K562 (cell line): ENCODE data around the gene PDE2A. TPM values are rescaled to one million over a fixed set of nuclear protein-coding genes. Genes with fewer than 3 reads are reported as not detected.

ENCODE experiments used
- ATAC-seq: fragments of 200-7000 bp; cut with Tn5 transposase; 3 replicates; pipeline ENCODE4 v1.9.1; 2020; ENCODE audit warnings: moderate library complexity
- BruUV-seq: library from RNA; stranded (reverse); fragments of 400-500 nt; replicated peaks from 2 replicates; lab custom pipeline; 2021; lab: Mats Ljungman, UMichigan
- CTCF ChIA-PET: fragments of 300-600 bp; formaldehyde crosslinking; extraction: SDS; loops from one replicate; lab custom pipeline; 2021; ENCODE audit warnings: low intra/inter-chr PET ratio; lab: Yijun Ruan, JAX
- POLR2A ChIA-PET: fragments of 300-600, 350-650 bp; sonication (Branson Sonifier 250); formaldehyde crosslinking; extraction: SDS; loops from one replicate; lab custom pipeline; 2021; ENCODE audit warnings: antibody characterized with exemption, inconsistent platforms; lab: Yijun Ruan, JAX
- DNase-seq, 4 experiments: peaks; one replicate each; pipeline versions ENCODE4 v3.0.0 to v3.0.0-alpha.2; 2011 to 2018; ENCODE audit warnings: low spot score in 3 of 4, mixed read lengths in 3 of 4; ENCODE audit errors: extremely low read depth in 1 of 4
- FAIRE-seq: peaks from 2 replicates; lab custom pipeline; 2011; peaks lifted over from hg19 to GRCh38; lab: Jason Lieb, UNC
- H2AFZ ChIP-seq: 2 replicates; pipeline ENCODE4 v1.6.0; 2011; ENCODE audit warnings: low read depth, low read length, control low read depth, inconsistent platforms
- H3K27ac ChIP-seq: fragments of 200-600 bp; 3 replicates; pipeline ENCODE4 v1.8.0; 2011; ENCODE audit warnings: low read depth, mild to moderate bottlenecking, control low read depth, inconsistent platforms, low read length, moderate library complexity, mixed read lengths; ENCODE audit errors: extremely low read depth
- H3K27me3 ChIP-seq, 2 experiments: fragments of 300-600 bp in 1 of 2; 2 replicates in 1 of 2; 3 replicates in 1 of 2; pipeline versions ENCODE4 v1.6.0 to v1.8.0; 2011; ENCODE audit warnings: inconsistent platforms in 2 of 2, low read length in 2 of 2, mild to moderate bottlenecking in 1 of 2, mixed read lengths in 1 of 2, moderate library complexity in 1 of 2; ENCODE audit not compliant: control insufficient read depth in 2 of 2, insufficient read depth in 2 of 2
- H3K36me3 ChIP-seq: fragments of 300-600 bp; 3 replicates; pipeline ENCODE4 v1.8.0; 2011; ENCODE audit warnings: mild to moderate bottlenecking, low read length, inconsistent platforms; ENCODE audit not compliant: control insufficient read depth, insufficient read depth
- H3K4me1 ChIP-seq, 2 experiments: fragments of 200-600 bp in 1 of 2; replicated peaks in 1 of 2; 2 replicates in 1 of 2; 3 replicates in 1 of 2; pipeline versions ENCODE4 v1.5.1 to v1.8.0; 2011; ENCODE audit warnings: inconsistent platforms in 2 of 2, low read length in 2 of 2, mild to moderate bottlenecking in 1 of 2, mixed read lengths in 1 of 2, moderate library complexity in 1 of 2; ENCODE audit not compliant: control insufficient read depth in 2 of 2, insufficient read depth in 2 of 2
- H3K4me2 ChIP-seq: 2 replicates; pipeline ENCODE4 v1.6.1; 2011; ENCODE audit warnings: low read length, control low read depth, inconsistent platforms, mixed read lengths; ENCODE audit not compliant: insufficient read depth
- H3K4me3 ChIP-seq: fragments of 200-600 bp; sonication (generic), shearing (Covaris generic); 2 replicates; pipeline ENCODE4 v1.5.1; 2016; ENCODE audit warnings: control low read depth, inconsistent platforms
- H3K79me2 ChIP-seq: fragments of 200-600 bp; 3 replicates; pipeline ENCODE4 v1.8.0; 2011; ENCODE audit warnings: low read length, inconsistent platforms; ENCODE audit not compliant: control insufficient read depth, insufficient read depth
- H3K9ac ChIP-seq, 2 experiments: 2 replicates each; pipeline versions ENCODE4 v1.6.0 to v1.6.1; 2011; ENCODE audit warnings: low read depth in 2 of 2, low read length in 2 of 2, control low read depth in 1 of 2, inconsistent platforms in 1 of 2, mild to moderate bottlenecking in 1 of 2, mixed read lengths in 1 of 2; ENCODE audit not compliant: insufficient read depth in 1 of 2
- H3K9me1 ChIP-seq: one replicate; pipeline ENCODE4 v1.6.0; 2011; ENCODE audit warnings: inconsistent platforms, mild to moderate bottlenecking, low read length, moderate library complexity; ENCODE audit not compliant: control insufficient read depth, insufficient read depth
- H3K9me3 ChIP-seq: replicated peaks from 2 replicates; pipeline ENCODE4 v1.5.1; 2011; ENCODE audit warnings: low read depth, low read length, inconsistent platforms; ENCODE audit not compliant: control insufficient read depth, insufficient read depth
- H4K20me1 ChIP-seq: replicated peaks from 2 replicates; pipeline ENCODE4 v1.6.1; 2011; ENCODE audit warnings: low read length, inconsistent platforms, mixed read lengths; ENCODE audit not compliant: control insufficient read depth, insufficient read depth
- CBX3 ChIP-seq, 2 experiments: IDR thresholded peaks; 1 replicate in 1 of 2; 2 replicates in 1 of 2; pipeline ENCODE4 v1.6.1; 2012; ENCODE audit warnings: inconsistent platforms in 2 of 2, low read length in 2 of 2, borderline replicate concordance in 1 of 2, control low read depth in 1 of 2
- MEF2A ChIP-seq: IDR thresholded peaks from 2 replicates; pipeline ENCODE4 v1.6.1; 2011; ENCODE audit warnings: low read depth, mild to moderate bottlenecking, low read length, moderate library complexity; ENCODE audit not compliant: control insufficient read depth
- MIER1 ChIP-seq: fragments of 450-650 bp; IDR thresholded peaks from 2 replicates; pipeline ENCODE4 v1.6.1; 2016; ENCODE audit warnings: antibody characterized with exemption, mild to moderate bottlenecking, low read depth
- TAL1 ChIP-seq: fragments of 450-650 bp; IDR thresholded peaks from 2 replicates; pipeline ENCODE4 v1.6.1; 2016; ENCODE audit warnings: mild to moderate bottlenecking
- TEAD1 ChIP-seq, 2 experiments: fragments of 450-650 bp in 1 of 2; sonication (generic) in 1 of 2; formaldehyde crosslinking; IDR thresholded peaks; 2 replicates each; pipeline versions ENCODE4 v1.4.0 to v1.8.0; 2020 to 2022; ENCODE audit warnings: mild to moderate bottlenecking in 2 of 2, missing genetic modification reagents in 1 of 2
- U2AF2 ChIP-seq: fragments of 200-400 bp; formaldehyde crosslinking; optimal IDR thresholded peaks from 2 replicates; pipeline ENCODE3; 2017; ENCODE audit warnings: low read depth, mild to moderate bottlenecking, low read length
- ZNF134 ChIP-seq: fragments of 250-450 bp; sonication (Bioruptor Pico); conservative IDR thresholded peaks from 2 replicates; pipeline ENCODE4 v1.4.0; 2020
- WGBS: fragments of 100-300 bp; shearing (Covaris generic); methylation state at CpG from one replicate; pipeline ENCODE4 v1.1.6; 2016; ENCODE audit warnings: low coverage, mixed read lengths; ENCODE audit not compliant: insufficient coverage; ENCODE audit errors: missing lambda C conversion rate; 5-methylcytosine and 5-hydroxymethylcytosine counted together
- in situ Hi-C: fragments of 300-500 bp; cut with MboI; formaldehyde crosslinking; loops from 4 replicates; pipeline ENCODE4 v1.15.0; 2018; ENCODE audit warnings: inconsistent platforms, mixed read lengths
- intact Hi-C: fragments of 100-400 bp; cut with micrococcal nuclease; formaldehyde crosslinking; loops from 2 replicates; pipeline ENCODE4 v1.14.2; 2022
- polyA plus RNA-seq, 8 experiments: library from polyadenylated mRNA; depleted of rRNA in 4 of 8; stranded (reverse) in 5 of 8; unstranded in 3 of 8; fragments of >200 nt; fragmentation: Nextera tagmentation in 2 of 8; fragmentation: Illumina TruSeq in 1 of 8; extraction: Ambion mirVana in 2 of 8; extraction: Trizol in 1 of 8; gene quantifications; 2 replicates each; pipeline versions ENCODE4 v1.2.1 to v1.2.3, GENCODE V29; 2011 to 2014; ENCODE audit warnings: inconsistent platforms in 1 of 8, missing spikeins in 1 of 8
- total RNA-seq, 7 experiments: library from RNA; depleted of rRNA in 6 of 7; stranded (reverse); fragments of >200 nt in 6 of 7; fragmentation: Illumina TruSeq in 2 of 7; extraction: Trizol in 2 of 7; gene quantifications; 2 replicates each; pipeline versions ENCODE4 v1.2.1 to v1.2.3, GENCODE V29; 2011 to 2021; ENCODE audit warnings: low replicate concordance in 1 of 7
- TF ChIP-seq, protein P1 (sequence below): fragments of 250-450 bp; sonication (Bioruptor Pico); IDR thresholded peaks from 2 replicates; pipeline ENCODE4 v1.5.0; 2021; ENCODE audit warnings: mild to moderate bottlenecking, borderline replicate concordance
- TF ChIP-seq, protein P2 (sequence below): sonication (generic); formaldehyde crosslinking; IDR thresholded peaks from 2 replicates; pipeline ENCODE4 v1.8.1; 2022; ENCODE audit warnings: missing genetic modification reagents

The PDE2A gene
- total and polyA plus RNA-seq, 9 of the 15 experiments (the other 6 are each of a cell fraction or from before 2014, with no cell fraction given): 0.07 to 15.2 (median 1.6) TPM; not detected in 1

DNA sequence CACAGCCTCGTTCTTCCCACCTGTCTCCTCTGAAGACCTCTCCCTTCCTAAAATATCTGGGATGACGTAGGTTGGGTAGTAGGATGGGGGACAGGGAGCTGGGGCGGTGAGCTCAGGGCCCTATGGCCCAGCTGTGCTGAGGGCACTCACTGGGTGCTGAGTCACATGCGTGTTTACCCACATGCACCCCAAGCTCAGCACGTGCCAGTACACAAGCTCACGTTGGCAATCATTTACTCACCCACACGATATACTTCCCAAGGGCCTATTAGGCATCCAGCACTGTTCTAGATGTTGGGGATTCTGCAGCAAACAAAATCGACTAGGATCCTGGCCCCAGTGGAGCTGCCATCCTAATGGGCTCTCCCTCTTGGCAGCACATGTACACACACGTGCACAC is 49.3 kb upstream of the PDE2A start:
- no peak for DNase-seq
- no peak for FAIRE-seq
- no peak overlapping the region for H3K4me3 ChIP-seq
- peaks cover 13 to 29% of the 10 kb centered on the region in 2 experiments; a peak in 4 of 5 replicates for H3K4me1 ChIP-seq
- no peaks in the 10 kb centered on the region for H4K20me1 ChIP-seq
- CTCF ChIA-PET: no interaction called here
- TF ChIP-seq CBX3 (IDR thresholded peaks at IDR 0.05; ENCODE audit: borderline replicate concordance in 1 of 2, low read length in 2 of 2): no peak
- no peak for TF ChIP-seq MIER1
- no peak for TF ChIP-seq TAL1
- TF ChIP-seq, protein P1, sequence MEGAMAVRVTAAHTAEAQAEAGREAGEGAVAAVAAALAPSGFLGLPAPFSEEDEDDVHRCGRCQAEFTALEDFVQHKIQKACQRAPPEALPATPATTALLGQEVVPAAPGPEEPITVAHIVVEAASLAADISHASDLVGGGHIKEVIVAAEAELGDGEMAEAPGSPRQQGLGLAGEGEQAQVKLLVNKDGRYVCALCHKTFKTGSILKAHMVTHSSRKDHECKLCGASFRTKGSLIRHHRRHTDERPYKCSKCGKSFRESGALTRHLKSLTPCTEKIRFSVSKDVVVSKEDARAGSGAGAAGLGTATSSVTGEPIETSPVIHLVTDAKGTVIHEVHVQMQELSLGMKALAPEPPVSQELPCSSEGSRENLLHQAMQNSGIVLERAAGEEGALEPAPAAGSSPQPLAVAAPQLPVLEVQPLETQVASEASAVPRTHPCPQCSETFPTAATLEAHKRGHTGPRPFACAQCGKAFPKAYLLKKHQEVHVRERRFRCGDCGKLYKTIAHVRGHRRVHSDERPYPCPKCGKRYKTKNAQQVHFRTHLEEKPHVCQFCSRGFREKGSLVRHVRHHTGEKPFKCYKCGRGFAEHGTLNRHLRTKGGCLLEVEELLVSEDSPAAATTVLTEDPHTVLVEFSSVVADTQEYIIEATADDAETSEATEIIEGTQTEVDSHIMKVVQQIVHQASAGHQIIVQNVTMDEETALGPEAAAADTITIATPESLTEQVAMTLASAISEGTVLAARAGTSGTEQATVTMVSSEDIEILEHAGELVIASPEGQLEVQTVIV (CRISPR knock-in tag): no peak
- TF ChIP-seq TEAD1 (CRISPR knock-in tag; IDR thresholded peaks at IDR 0.05): no peak
- TF ChIP-seq ZNF134: no peak
- TF ChIP-seq, protein P2, sequence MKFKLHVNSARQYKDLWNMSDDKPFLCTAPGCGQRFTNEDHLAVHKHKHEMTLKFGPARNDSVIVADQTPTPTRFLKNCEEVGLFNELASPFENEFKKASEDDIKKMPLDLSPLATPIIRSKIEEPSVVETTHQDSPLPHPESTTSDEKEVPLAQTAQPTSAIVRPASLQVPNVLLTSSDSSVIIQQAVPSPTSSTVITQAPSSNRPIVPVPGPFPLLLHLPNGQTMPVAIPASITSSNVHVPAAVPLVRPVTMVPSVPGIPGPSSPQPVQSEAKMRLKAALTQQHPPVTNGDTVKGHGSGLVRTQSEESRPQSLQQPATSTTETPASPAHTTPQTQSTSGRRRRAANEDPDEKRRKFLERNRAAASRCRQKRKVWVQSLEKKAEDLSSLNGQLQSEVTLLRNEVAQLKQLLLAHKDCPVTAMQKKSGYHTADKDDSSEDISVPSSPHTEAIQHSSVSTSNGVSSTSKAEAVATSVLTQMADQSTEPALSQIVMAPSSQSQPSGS: no peak
- no peak for TF ChIP-seq MEF2A
- no peak for TF ChIP-seq U2AF2
- TF ChIP-seq, all 486 proteins: peak for 0
- H3K9me1 ChIP-seq: peaks cover 5% of the 10 kb centered on the region
- H3K79me2 ChIP-seq: peaks cover 60% of the 10 kb centered on the region
- no peak overlapping the region for H2AFZ ChIP-seq
- H3K4me2 ChIP-seq: no peak overlapping the region
- no peak overlapping the region for H3K27ac ChIP-seq
- in situ Hi-C loops: loop anchor here (10.0 kb wide), 1 partner anchor 461 kb away; no protein-coding TSS in a partner anchor
- no TSS peak for BruUV-seq
- POLR2A ChIA-PET: interaction anchor here (0.6 kb wide), 2 partner anchors 39 to 648 kb away, joined by 3 read pairs; no protein-coding TSS in a partner anchor
- peaks cover 70% of the 10 kb centered on the region for H3K36me3 ChIP-seq
- H3K9me3 ChIP-seq: no peaks in the 10 kb centered on the region
- 74% methylated on average over 9 of the region's 9 CpGs for WGBS
- no peak overlapping the region for H3K9ac ChIP-seq
- no peaks in the 10 kb centered on the region for H3K27me3 ChIP-seq
- no peak for ATAC-seq
- intact Hi-C loops: no loop called here
